Kidney capillary endothelial cell (primary cell): ENCODE data around the gene CBX3.
"Not testable (repeated sequence)": the region's sequence is repeated elsewhere in the genome, so short reads cannot be mapped to it uniquely, and the experiment has no call there.

Source experiments
- DNase-seq: peaks from one replicate; pipeline ENCODE4 v3.0.0-alpha.2; 2018; ENCODE audit warnings: low spot score

The CBX3 gene

GRCh38 chr7:26201247-26202018, at the start of gene CBX3:
TSS of gene CBX3 (plus strand) at chr7:26201745. CDS start at chr7:26202999, 1,254 bp downstream.
- peak; percentile 80 for DNase-seq

DNA sequence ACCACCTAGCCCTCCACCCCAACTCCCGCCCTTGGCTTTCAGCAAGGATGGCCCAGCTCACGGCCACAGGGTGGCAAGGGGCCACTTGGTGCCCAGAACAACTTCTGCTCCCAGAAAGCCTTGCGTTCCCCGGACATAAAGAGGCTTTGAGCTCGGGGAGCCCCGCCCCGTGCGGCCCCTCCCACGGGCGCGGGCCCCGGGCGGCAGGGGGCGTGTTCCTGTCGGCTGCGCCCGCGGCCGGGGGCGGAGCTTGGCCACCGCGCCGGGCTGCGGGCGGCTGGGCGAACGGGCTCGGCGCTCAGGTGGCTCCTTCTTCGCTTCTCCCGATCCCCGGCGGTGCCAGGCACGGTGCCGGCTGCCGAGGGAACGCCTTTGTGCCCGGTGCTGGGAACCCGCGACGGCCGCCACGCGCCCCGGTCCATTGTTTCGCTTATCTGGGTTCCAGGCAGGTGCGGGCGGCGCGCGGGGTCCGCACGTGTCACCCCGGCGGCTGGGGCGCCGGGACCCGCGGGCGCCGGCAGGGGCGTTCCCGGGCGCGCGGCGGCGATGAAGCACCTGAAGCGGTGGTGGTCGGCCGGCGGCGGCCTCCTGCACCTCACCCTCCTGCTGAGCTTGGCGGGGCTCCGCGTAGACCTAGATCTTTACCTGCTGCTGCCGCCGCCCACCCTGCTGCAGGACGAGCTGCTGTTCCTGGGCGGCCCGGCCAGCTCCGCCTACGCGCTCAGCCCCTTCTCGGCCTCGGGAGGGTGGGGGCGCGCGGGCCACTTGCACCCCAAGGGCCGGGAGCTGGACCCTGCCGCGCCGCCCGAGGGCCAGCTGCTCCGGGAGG, 49.4 kb upstream of the CBX3 start, which contains the start of gene NFE2L3:
Gene NFE2L3 (plus strand): TSS at position 246 of the 829 bp plus-strand sequence. CDS start 301 bp downstream, at position 547.
- peak; percentile 52 for DNase-seq

DNA sequence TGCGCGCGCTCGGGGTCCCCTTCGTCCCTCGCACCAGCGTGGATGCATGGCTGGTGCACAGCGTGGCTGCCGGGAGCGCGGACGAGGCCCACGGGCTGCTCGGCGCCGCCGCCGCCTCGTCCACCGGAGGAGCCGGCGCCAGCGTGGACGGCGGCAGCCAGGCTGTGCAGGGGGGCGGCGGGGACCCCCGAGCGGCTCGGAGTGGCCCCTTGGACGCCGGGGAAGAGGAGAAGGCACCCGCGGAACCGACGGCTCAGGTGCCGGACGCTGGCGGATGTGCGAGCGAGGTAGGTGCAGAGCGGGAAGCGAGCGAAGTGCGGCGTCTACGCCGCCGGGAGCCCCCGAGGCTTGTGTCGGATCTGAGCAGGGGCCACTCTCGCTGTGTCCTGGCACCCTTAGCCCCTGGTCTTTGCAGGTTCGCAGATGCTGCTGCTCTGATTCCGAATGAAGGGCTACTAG, 48.7 kb upstream of the CBX3 start:
- not testable (repeated sequence) for DNase-seq

- no peak for DNase-seq
Measured at GRCh38 chr7:26153241-26153822, 48.2 kb upstream of the CBX3 start.

- peak; percentile 84 for DNase-seq
Measured at GRCh38 chr7:26153823-26154783, 47.4 kb upstream of the CBX3 start.

- DNase-seq, result no peak
Measured at GRCh38 chr7:26155531-26156375, 45.8 kb upstream of the CBX3 start.

- peak; percentile 68 for DNase-seq
Measured at GRCh38 chr7:26156451-26157420, 44.8 kb upstream of the CBX3 start.

GRCh38 chr7:26157520-26158105, 43.9 kb upstream of the CBX3 start:
- DNase-seq, result no peak

DNA sequence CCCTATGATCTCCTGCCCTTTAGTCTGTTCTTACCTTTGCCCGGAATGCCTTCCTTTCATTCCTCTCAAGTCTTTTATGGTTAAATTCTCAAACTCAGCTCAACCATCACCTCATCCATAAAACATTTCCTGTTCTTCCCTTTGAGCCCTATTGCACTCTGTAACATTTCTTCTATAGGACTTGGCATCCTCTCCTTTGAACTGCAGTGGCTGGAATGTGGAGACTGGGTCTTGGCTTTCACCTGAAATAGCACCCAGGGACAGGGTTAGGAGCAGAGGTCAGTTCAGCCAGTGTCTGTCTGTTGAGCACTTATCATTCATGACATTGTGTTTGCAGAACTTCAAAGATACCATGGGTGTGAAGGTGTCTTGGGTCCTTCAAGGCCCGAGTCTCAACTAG, 42.3 kb upstream of the CBX3 start:
- no peak for DNase-seq

DNA sequence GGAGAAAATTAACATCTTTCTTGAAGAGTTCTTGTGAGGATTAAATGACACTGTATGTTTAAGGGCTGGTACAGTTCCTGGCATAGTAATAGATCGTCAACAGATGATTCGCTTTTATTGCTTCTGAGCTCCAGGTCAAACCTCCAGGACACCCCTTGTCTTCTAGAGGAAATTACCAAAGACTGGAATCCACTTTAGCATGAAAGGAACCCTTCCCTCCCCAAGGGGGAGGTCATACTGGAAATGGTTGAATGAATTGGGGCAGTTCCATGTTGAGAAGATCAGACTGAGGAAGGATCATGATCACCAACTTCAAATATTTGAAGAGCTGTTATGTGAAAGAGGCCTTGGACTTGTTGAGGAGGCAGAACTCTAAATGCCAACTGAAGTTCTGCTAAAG, 40.6 kb upstream of the CBX3 start:
- DNase-seq, result no peak

DNA sequence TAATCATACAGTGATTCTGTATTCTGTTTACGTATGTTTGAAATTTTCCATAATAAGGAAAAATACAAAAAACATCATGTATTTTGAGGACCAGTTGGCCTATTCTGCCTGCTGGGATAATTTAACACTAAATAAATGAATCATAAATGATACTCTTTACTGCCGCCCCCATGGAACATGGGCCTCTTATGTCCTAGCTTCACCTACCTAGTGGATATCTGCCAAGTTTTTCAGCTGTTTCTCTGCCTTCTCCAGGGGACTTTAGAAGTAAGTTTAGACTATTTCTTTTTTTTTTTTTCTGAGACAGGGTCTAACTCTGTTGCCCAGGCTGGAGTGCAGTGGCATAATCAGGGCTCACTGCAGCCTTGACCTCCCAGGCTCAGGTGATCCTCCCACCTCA, 39.1 kb upstream of the CBX3 start:
- no peak for DNase-seq

GRCh38 chr7:26163804-26164203, 37.7 kb upstream of the CBX3 start:
- not testable (repeated sequence) for DNase-seq

DNA sequence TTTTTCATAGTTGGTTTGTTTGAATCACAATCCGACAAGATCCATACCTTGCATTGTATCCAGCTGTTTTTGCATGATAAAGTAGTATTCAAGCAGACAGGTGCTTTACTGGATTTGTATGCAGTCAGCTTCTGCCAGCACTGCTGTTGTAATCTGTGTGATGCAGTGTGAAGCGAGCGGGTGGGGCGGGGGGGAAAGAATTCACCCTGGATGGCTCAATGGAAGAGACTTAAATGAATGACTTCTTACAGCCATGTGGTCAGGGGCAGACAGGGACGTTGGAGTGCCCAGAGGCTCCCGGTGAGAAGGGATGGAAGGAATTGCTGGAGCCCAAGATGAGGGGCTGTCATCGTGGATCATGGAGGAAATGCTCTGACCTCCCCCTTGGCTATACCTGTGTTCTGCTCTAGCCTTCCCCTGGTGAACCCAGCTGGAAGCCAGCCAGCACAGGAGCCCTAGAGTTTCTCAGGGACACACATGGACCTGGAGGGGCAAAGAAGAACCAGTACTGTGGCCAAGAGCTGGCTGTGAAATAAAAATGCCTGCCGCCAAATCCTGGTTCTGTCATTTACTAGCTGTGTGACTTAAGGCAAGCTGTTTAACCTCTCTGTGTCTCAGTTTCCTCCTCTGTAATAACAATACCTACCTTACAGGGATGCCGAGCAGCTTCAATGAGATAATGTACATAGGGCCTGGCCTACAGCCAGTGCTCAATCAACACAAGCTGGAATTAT, 35.4 kb upstream of the CBX3 start:
- no peak for DNase-seq

- DNase-seq, result no peak
Measured at GRCh38 chr7:26166684-26167266, 34.8 kb upstream of the CBX3 start.

GRCh38 chr7:26167303-26167934, 34.1 kb upstream of the CBX3 start:
- DNase-seq, result no peak

GRCh38 chr7:26168458-26169023, 33.0 kb upstream of the CBX3 start:
- no peak for DNase-seq

GRCh38 chr7:26169271-26169670, 32.3 kb upstream of the CBX3 start:
- DNase-seq, result no peak
